MM.1S (cell line): ENCODE data around the gene STX7.

ENCODE experiments used
- CTCF ChIP-seq: fragments of 300-600 bp; sonication (generic); IDR thresholded peaks from 2 replicates; pipeline ENCODE4 v1.5.1; 2016; ENCODE audit warnings: antibody characterized with exemption, low read length, mixed read lengths
- EZH2 ChIP-seq: fragments of 300-600 bp; sonication (generic); optimal IDR thresholded peaks from 2 replicates; pipeline ENCODE3; 2017; ENCODE audit warnings: low read depth, mild to moderate bottlenecking, antibody characterized with exemption, low read length, mixed read lengths

GRCh38 chr6:132490478-132491204 is 22.3 kb downstream of the STX7 start:
- TF ChIP-seq CTCF (no peak), EZH2 (no peak)
